AG09319 (cell line): Measurements from ENCODE around the gene ZKSCAN5.
A peak's percentile ranks its signal among the peaks of the same experiment; 100 is the strongest.

Source experiments
- DNase-seq: peaks from one replicate; pipeline ENCODE4 v3.0.0-alpha.2; 2010; ENCODE audit warnings: low read depth; ENCODE audit errors: extremely low read depth
- TF ChIP-seq, protein P1 (sequence below): IDR thresholded peaks from 2 replicates; pipeline ENCODE4 v1.5.1; 2011; ENCODE audit warnings: low read depth, mild to moderate bottlenecking, inconsistent platforms, low read length, moderate library complexity

ZKSCAN5 gene

DNA sequence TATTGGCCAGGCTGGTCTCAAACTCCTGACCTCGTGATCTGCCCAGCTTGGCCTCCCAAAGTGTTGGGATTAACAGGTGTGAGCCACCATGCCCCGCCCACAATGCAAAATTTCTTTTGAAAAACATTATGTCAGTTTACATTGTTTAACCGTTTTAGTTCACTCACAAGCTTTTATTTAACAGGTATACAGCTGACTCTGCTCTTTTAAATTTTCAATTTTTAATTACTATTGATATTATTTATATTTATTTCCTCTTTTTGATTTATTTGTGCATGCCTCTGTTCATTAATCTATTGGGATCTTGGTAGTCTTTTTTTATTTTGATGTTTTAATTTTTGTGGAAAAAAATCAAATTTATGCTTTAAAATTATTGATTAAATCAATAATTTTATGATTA lies 16.9 kb downstream of the ZKSCAN5 start:
- TF ChIP-seq, protein P1, sequence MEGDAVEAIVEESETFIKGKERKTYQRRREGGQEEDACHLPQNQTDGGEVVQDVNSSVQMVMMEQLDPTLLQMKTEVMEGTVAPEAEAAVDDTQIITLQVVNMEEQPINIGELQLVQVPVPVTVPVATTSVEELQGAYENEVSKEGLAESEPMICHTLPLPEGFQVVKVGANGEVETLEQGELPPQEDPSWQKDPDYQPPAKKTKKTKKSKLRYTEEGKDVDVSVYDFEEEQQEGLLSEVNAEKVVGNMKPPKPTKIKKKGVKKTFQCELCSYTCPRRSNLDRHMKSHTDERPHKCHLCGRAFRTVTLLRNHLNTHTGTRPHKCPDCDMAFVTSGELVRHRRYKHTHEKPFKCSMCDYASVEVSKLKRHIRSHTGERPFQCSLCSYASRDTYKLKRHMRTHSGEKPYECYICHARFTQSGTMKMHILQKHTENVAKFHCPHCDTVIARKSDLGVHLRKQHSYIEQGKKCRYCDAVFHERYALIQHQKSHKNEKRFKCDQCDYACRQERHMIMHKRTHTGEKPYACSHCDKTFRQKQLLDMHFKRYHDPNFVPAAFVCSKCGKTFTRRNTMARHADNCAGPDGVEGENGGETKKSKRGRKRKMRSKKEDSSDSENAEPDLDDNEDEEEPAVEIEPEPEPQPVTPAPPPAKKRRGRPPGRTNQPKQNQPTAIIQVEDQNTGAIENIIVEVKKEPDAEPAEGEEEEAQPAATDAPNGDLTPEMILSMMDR = no peak
- no peak for DNase-seq

DNA sequence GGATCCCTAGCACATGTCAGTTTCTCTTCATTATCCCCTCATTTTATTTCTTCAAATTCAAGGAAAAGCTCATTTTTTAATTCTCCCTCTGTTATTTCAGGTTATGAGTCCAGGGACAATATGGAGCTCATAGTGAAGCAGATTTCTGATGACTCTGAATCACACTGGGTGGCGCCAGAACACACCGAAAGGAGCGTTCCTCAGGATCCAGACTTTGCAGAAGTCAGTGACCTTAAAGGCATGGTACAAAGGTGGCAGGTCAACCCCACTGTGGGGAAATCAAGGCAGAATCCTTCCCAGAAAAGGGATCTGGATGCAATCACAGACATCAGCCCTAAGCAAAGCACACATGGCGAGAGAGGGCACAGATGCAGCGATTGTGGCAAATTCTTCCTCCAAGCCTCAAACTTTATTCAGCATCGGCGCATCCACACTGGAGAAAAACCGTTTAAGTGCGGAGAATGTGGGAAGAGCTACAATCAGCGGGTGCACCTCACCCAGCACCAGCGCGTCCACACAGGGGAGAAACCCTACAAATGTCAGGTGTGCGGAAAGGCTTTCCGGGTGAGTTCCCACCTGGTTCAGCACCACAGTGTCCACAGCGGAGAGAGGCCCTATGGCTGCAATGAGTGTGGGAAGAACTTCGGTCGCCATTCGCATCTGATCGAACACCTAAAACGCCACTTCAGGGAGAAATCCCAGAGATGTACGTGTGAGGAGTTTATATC lies 21.4 kb downstream of the ZKSCAN5 start:
- TF ChIP-seq, protein P1 = peak; percentile 13
- no peak for DNase-seq

DNA sequence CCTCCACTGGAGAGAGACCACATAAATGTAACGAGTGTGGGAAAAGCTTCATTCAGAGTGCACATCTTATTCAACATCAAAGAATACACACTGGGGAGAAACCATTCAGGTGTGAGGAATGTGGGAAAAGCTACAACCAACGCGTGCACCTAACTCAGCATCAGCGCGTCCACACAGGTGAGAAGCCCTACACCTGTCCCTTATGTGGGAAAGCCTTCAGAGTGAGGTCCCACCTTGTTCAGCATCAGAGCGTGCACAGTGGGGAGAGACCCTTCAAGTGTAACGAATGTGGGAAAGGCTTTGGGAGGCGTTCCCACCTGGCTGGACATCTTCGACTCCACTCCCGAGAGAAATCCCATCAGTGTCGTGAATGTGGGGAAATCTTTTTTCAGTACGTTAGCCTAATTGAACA lies 26.9 kb downstream of the ZKSCAN5 start:
- TF ChIP-seq, protein P1 = no peak
- DNase-seq = no peak

DNA sequence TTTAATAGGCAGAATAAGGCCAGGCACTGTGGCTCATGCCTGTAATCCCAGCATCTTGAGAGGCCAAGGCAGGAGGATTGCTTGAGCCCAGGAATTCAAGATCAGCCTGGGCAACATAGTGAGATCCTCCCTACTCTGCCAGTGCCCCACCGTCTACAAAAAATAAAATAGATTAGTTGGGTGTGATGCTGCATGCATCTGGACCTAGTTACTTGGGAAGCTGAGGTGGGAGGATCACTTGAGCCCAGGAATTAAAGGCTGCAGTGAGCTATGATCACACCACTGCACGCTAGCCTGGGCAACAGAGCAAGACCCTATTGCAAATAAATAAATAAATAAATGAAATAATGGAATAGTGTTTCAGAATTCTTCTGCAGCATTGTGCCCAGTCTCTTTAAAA lies 31.2 kb downstream of the ZKSCAN5 start:
- TF ChIP-seq, protein P1 = no peak
- DNase-seq = no peak

DNA sequence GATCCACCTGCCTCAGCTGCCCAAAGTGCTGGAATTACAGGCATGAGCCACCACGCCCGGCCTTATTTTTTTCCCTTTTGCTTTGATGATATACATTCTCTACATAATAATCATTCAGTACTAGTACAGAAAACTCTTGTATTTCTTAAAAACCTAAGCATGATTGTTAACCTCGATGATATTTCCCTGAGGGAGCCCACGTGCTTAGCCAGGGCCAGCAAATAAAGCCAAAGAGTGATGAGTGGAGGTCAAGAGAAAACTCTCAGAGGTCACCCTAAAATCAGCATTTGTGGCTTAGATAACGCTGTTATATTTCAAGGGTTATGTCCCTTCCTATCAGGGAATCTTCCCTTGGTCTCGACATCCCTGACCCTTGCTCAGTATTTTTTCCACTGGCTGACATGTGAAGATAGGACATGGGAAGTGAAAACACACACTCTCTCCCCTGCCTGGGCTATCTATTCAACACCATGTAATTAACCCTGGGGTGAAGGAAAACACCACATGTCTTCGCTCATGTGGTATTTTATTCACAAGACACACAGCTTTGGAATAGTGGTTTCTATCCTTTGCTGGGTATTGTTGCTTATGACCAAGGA lies 34.9 kb downstream of the ZKSCAN5 start:
- TF ChIP-seq, protein P1 = no peak
- no peak for DNase-seq

DNA sequence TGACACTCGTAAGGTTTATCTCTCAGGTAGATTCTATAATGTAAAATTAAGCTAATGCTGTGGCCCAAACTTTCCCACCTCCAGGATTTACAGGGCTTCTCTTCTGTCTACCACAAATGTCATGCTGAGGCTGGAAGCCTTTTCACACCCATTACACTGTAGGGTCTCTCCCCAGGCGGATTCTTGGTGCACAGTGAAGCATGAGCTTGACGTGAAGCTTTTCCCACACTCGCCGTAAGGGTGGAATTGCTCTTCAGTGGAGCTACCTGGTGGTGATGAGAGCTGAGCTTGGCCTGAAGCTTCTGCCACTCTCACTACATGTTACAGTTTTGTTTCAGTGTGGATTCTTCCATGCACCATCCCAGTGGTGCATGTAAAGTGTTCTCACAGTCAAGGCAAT lies 36.1 kb downstream of the ZKSCAN5 start:
- DNase-seq = no peak
- TF ChIP-seq, protein P1 = no peak

DNA sequence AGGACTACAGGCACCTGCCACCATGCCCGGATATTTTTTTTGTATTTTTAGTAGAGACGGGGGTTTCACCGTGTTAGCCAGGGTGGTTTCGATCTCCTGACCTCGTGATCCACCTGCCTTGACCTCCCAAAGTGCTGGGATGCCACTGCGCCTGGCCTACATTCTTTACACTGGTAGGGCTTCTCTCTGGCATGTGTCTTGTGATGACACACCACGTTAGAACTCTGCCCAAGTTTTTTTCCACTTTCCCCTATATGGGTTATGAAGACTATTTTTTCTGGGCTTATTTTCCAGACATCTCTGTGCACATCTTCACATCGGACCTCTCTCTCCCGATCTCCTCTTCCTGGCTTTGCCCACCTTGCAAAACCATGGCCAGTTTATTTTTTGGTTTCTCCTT lies 36.8 kb downstream of the ZKSCAN5 start:
- DNase-seq = no peak
- TF ChIP-seq, protein P1 = no peak
